Thoracic aorta (tissue), 2 donors: Measurements from ENCODE around the gene TMEM123. TPM values are rescaled to one million over a fixed set of nuclear protein-coding genes. Genes with fewer than 3 reads are reported as not detected.

Experiments used
- ATAC-seq: fragments of 150-250 bp; one replicate; pipeline ENCODE4 v1.8.0; 2017; ENCODE audit warnings: low read depth; ENCODE audit not compliant: insufficient number of reproducible peaks, low FRiP score
- DNase-seq: peaks from one replicate; pipeline ENCODE4 v3.0.0-alpha.2; 2020; ENCODE audit warnings: low spot score
- H3K27ac ChIP-seq, 2 donors: fragments of 200-600 bp; sonication (generic); 1 replicate in 1 of 2; 2 replicates in 1 of 2; pipeline ENCODE4 v1.5.1; 2016; ENCODE audit warnings: mild to moderate bottlenecking in 2 of 2, moderate library complexity in 2 of 2
- H3K27me3 ChIP-seq: fragments of 200-600 bp; sonication (generic); replicated peaks from 2 replicates; pipeline ENCODE4 v1.6.0; 2016; ENCODE audit warnings: mild to moderate bottlenecking; ENCODE audit not compliant: insufficient read depth
- H3K36me3 ChIP-seq: fragments of 200-600 bp; sonication (generic); one replicate; pipeline ENCODE4 v1.5.1; 2016
- H3K4me1 ChIP-seq, 2 donors: fragments of 200-600 bp; sonication (generic); 1 replicate in 1 of 2; 2 replicates in 1 of 2; pipeline versions ENCODE4 v1.5.1 to v1.6.0; 2016; ENCODE audit warnings: low read depth in 2 of 2, mild to moderate bottlenecking in 1 of 2; ENCODE audit not compliant: control insufficient read depth in 1 of 2
- H3K4me3 ChIP-seq: fragments of 200-600 bp; sonication (generic); 2 replicates; pipeline ENCODE4 v1.5.1; 2016; ENCODE audit warnings: mild to moderate bottlenecking
- H3K9me3 ChIP-seq: fragments of 200-600 bp; sonication (generic); 2 replicates; pipeline ENCODE4 v1.5.1; 2016
- total RNA-seq, 2 donors: library from RNA; depleted of rRNA; stranded (reverse); fragments of >200 nt; gene quantifications; one replicate each; pipeline versions ENCODE4 v1.1.0 to v1.2.3, GENCODE V29; 2016
- TF ChIP-seq, protein P1 (sequence below): fragments of 200-600 bp; sonication (generic); IDR thresholded peaks from one replicate; pipeline ENCODE4 v1.5.1; 2019; ENCODE audit warnings: antibody characterized with exemption

Gene TMEM123, protein sequence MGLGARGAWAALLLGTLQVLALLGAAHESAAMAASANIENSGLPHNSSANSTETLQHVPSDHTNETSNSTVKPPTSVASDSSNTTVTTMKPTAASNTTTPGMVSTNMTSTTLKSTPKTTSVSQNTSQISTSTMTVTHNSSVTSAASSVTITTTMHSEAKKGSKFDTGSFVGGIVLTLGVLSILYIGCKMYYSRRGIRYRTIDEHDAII
- total RNA-seq: 10 to 100 TPM; 50.8 to 77.5 TPM

DNA sequence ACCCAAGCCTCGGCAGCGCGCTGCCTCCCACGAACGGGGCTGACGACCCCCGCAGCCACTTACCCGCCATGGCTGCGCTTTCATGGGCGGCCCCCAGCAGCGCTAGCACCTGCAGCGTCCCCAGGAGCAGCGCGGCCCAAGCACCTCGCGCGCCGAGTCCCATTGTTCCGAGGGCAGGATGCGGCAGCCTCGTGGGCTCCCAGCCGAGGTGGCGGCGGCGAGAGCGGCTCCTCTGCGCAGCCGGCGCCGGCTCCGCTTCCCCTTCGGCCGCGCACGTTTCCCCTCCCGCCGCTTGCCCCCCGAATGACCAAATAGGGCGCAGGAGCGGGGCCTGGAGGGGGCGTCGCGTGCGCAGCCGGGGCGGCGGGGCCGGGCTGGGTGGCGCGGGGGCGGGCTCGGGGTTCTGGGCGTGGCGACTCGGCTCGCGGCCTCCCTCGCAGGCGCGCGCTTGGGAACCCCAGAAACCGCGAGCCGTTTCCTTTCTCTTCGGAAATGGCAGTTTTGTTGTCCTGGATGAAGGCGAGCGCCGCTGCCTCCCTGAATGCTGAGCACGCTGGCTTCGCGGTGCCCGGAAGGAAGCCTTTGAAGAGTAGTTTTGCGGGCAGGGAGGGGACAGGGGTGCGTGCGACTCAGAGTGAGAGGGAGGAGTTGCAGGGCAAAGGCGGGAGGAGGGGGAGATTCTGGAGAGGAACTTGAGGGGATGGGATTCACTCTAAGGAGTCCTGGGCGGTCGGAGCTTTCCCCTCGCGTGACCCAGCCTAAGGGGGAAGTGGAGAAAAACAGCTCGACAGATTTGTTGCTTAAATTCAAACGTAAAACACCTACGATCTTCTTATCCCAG is at the start of gene TMEM123:
TSS of gene TMEM123 (minus strand) at position 305 of the 841 bp plus-strand sequence. CDS start at position 163, 142 bp downstream.
- TF ChIP-seq, protein P1, sequence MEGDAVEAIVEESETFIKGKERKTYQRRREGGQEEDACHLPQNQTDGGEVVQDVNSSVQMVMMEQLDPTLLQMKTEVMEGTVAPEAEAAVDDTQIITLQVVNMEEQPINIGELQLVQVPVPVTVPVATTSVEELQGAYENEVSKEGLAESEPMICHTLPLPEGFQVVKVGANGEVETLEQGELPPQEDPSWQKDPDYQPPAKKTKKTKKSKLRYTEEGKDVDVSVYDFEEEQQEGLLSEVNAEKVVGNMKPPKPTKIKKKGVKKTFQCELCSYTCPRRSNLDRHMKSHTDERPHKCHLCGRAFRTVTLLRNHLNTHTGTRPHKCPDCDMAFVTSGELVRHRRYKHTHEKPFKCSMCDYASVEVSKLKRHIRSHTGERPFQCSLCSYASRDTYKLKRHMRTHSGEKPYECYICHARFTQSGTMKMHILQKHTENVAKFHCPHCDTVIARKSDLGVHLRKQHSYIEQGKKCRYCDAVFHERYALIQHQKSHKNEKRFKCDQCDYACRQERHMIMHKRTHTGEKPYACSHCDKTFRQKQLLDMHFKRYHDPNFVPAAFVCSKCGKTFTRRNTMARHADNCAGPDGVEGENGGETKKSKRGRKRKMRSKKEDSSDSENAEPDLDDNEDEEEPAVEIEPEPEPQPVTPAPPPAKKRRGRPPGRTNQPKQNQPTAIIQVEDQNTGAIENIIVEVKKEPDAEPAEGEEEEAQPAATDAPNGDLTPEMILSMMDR: no peak
- peak; percentile 40 for DNase-seq
- peak within 1 kb of the TSS; percentile 64 to 76 for H3K27ac ChIP-seq
- H3K9me3 ChIP-seq: no peaks in the 10 kb centered on the region
- H3K4me1 ChIP-seq: peaks cover 5 to 26% of the 10 kb centered on the region in 2 donors
- H3K36me3 ChIP-seq: no peaks in the 10 kb centered on the region
- H3K4me3 ChIP-seq: peak within 1 kb of the TSS; percentile 87
- H3K27me3 ChIP-seq: no peaks in the 10 kb centered on the region
- ATAC-seq: peak; percentile 48

DNA sequence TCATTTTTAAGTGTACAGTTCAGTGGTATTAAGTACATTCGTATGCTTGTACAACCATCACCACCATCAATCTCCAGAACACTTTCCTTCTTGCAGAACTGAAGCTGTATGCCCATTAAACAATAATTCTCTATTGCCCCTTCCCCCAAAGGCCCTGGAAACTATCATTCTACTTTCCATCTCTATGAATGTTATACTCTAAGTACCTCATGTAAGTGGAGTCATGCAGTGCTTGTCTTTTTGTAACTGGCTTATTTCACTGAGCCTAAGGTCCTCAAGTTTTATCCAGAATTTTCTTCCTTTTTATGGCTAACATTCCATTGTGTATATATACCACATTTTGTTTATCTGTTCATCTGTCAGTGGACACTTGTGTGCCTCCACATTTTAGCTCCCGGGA is 48.3 kb upstream of the TMEM123 start:
- DNase-seq (no peak), ATAC-seq (no peak)
- Histone ChIP-seq H3K4me1 (peaks cover 0 to under 1% of the 10 kb centered on the region in 2 donors), H3K36me3 (no peaks in the 10 kb centered on the region), H3K9me3 (no peaks in the 10 kb centered on the region), H3K27ac (no peak overlapping the region), H3K27me3 (no peaks in the 10 kb centered on the region), H3K4me3 (no peak overlapping the region)
- TF ChIP-seq, protein P1: no peak

DNA sequence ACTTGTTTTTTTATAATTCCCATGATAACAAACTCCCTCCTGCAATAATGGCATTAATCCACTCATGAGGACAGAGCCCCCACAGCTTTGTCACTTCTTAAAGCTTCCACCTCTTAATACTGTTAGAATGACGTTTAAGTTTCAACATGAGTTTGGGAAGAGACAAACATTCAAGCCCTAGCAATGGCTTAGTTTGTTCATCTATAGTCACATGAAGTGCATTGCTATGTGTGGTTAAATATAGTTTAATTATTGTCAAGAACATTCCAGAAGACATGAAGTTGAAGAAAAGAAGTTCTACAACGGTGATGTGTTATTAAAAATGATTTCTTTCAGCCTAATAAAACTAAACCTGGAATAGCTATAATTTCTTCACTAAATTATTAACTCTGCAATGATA is 47.4 kb upstream of the TMEM123 start:
- TF ChIP-seq, protein P1: no peak
- Histone ChIP-seq H3K4me1 (peaks cover 0 to 4% of the 10 kb centered on the region in 2 donors), H3K27me3 (no peaks in the 10 kb centered on the region), H3K9me3 (no peaks in the 10 kb centered on the region), H3K4me3 (no peak overlapping the region), H3K36me3 (no peaks in the 10 kb centered on the region), H3K27ac (no peak overlapping the region)
- DNase-seq (no peak), ATAC-seq (no peak)

DNA sequence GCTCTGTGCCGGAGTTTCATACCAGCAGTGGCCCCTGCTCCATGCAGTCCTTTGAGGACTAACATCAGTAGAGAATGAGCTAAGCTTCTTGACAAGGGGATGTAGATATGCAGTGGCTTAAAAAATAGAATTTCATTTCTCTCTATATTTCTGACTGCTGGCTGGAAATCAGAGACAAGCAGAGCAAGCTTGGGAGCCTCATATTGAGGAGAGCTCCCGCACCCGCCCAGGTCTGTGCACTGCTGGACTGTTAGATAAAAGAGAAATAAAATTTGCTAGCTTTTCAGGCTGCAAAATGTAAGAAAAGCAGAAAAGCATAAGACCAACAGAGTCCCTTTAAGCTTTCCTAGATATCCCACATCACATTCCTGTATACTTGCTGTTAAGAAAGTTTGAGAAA is 46.6 kb upstream of the TMEM123 start:
- Histone ChIP-seq H3K27ac (no peak overlapping the region), H3K9me3 (no peaks in the 10 kb centered on the region), H3K4me3 (no peak overlapping the region), H3K27me3 (no peaks in the 10 kb centered on the region), H3K4me1 (peaks cover 0 to 4% of the 10 kb centered on the region in 2 donors), H3K36me3 (no peaks in the 10 kb centered on the region)
- DNase-seq (no peak), ATAC-seq (no peak)
- TF ChIP-seq, protein P1: no peak

DNA sequence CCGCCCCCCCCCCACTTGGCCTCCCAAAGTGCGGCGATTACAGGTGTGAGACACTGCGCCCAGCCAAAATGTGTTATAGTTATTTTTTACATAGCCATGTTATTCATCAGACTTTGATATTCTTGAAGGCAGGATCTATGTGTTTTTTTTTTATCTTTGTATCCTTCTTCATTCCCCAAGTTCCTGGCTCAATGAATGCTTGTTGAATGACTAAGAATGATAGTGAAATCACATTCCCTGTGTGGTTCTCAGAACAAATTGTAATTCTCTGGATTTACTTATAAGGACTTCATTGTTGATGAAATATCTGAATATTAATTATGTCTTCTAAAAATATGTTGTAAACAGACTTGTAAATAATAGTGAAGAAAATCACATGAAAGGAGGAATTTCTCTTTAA is 44.5 kb upstream of the TMEM123 start:
- no peak for DNase-seq
- H3K4me1 ChIP-seq: peaks cover 0 to 4% of the 10 kb centered on the region in 2 donors
- ATAC-seq: no peak
- H3K27ac ChIP-seq: no peak overlapping the region
- TF ChIP-seq, protein P1: no peak
- no peaks in the 10 kb centered on the region for H3K36me3 ChIP-seq
- H3K9me3 ChIP-seq: no peaks in the 10 kb centered on the region
- no peaks in the 10 kb centered on the region for H3K27me3 ChIP-seq
- H3K4me3 ChIP-seq: no peak overlapping the region
